ENCODE results near the gene ITPRIPL2. TPM values are rescaled to one million over a fixed set of nuclear protein-coding genes. Genes with fewer than 3 reads are reported as not detected.

The ITPRIPL2 gene
- total RNA-seq, 1 experiment from 2014 or later = 67.9 TPM

DNA sequence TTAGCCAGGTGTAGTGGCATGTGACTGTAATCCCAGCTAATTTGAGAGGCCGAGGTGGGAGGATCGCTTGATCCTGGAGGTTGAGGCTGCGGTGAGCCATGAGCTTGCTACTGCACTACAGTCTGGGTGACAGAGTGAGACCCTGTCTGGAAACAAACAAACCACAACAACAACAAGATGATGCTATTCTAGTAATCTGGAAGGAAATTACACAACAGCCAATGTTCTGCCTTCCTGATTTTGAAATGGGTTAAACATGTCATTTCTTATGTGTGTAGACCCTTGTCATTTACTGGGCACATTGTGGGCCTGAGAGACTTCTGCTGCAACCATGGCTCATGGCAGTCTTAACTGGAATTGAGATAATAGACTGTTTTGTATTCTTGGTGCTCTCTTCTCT, 40.4 kb upstream of the ITPRIPL2 start:
- POLR2A ChIA-PET = no interaction called here
- no peak for ATAC-seq

More for the DNA sequence above, 40.4 kb upstream of the ITPRIPL2 start:
- peaks cover 5% of the 10 kb centered on the region; the same call in 1 of the 2 replicates for H3K79me2 ChIP-seq (ENCODE audit: insufficient read depth, low read length)
- no peaks in the 10 kb centered on the region for H4K20me1 ChIP-seq (ENCODE audit: insufficient read depth)
- ChIA-PET CTCF (interaction anchor here (1.0 to 1.3 kb wide), 2 partner anchors 90 to 272 kb away, joined by 3 to 6 read pairs; partner anchors contain the start of genes ARL6IP1 and TMC7), RAD21 (ENCODE audit: low non-redundant PET in 1 of 2, low total read pairs in 2 of 2, uncharacterized antibody in 2 of 2, unreplicated experiment in 2 of 2) (no interaction called here)
- H3K4me2 ChIP-seq (ENCODE audit: low read length) = no peak overlapping the region
- no peak for DNase-seq (ENCODE audit: low read depth, low spot score)
- no peak overlapping the region for H2AFZ ChIP-seq (ENCODE audit: low read depth, low read length, poor library complexity, severe bottlenecking)
- no peaks in the 10 kb centered on the region for H3K9me3 ChIP-seq (ENCODE audit: control insufficient read depth in 1 of 2, insufficient read depth in 1 of 2, low read depth in 1 of 2, low read length in 2 of 2)
- peaks cover 0 to 6% of the 10 kb centered on the region in 2 experiments; a peak in 3 of 4 replicates for H3K4me1 ChIP-seq (ENCODE audit: control insufficient read depth in 1 of 2, insufficient read depth in 2 of 2, low read length in 2 of 2)
- 0 out of 4 replicates have a peak, but pooled peaks cover 0 to 3% of the 10 kb centered on the region in 2 experiments for H3K36me3 ChIP-seq (ENCODE audit: control insufficient read depth in 1 of 2, insufficient read depth in 2 of 2, low read length in 2 of 2)
- no peak for TF ChIP-seq TCF7L2 (IDR thresholded peaks at IDR 0.05; ENCODE audit: borderline replicate concordance, extremely low read depth, insufficient read depth, insufficient read length)
- TF ChIP-seq SIN3A (IDR thresholded peaks at IDR 0.05; ENCODE audit: low read depth) = no peak
- TF ChIP-seq, protein P1, sequence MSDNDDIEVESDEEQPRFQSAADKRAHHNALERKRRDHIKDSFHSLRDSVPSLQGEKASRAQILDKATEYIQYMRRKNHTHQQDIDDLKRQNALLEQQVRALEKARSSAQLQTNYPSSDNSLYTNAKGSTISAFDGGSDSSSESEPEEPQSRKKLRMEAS (IDR thresholded peaks at IDR 0.05) = no peak
- no peak for TF ChIP-seq EGR1 (IDR thresholded peaks at IDR 0.05; ENCODE audit: low read depth)
- TF ChIP-seq YY1 (IDR thresholded peaks at IDR 0.05; ENCODE audit: extremely low read depth, insufficient replicate concordance, low read depth, low read length) = no peak
- no peak for TF ChIP-seq POLR2AphosphoS5 (IDR thresholded peaks at IDR 0.05; ENCODE audit: low read depth, low read length)
- TF ChIP-seq EZH2phosphoT487 (IDR thresholded peaks at IDR 0.05; ENCODE audit: borderline replicate concordance) = no peak
- no peak for TF ChIP-seq ZFX (IDR thresholded peaks at IDR 0.05)
- TF ChIP-seq ZNF274 (IDR thresholded peaks at IDR 0.05; ENCODE audit: low read depth, low read length) = no peak
- TF ChIP-seq POLR2A (IDR thresholded peaks at IDR 0.05; ENCODE audit: borderline replicate concordance, extremely low read depth, insufficient read depth, insufficient read length) = no peak
- no peak for TF ChIP-seq JUND (IDR thresholded peaks at IDR 0.05)
- no peak for TF ChIP-seq ZBTB33 (IDR thresholded peaks at IDR 0.05; ENCODE audit: extremely low read depth, insufficient replicate concordance, low read length)
- TF ChIP-seq SP1 (IDR thresholded peaks at IDR 0.05; ENCODE audit: low read depth) = no peak
- TF ChIP-seq ELF1 (IDR thresholded peaks at IDR 0.05; ENCODE audit: borderline replicate concordance, low read depth) = no peak
- no peak for TF ChIP-seq CEBPB (IDR thresholded peaks at IDR 0.05; ENCODE audit: low read depth)
- TF ChIP-seq, protein P2, sequence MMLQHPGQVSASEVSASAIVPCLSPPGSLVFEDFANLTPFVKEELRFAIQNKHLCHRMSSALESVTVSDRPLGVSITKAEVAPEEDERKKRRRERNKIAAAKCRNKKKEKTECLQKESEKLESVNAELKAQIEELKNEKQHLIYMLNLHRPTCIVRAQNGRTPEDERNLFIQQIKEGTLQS (IDR thresholded peaks at IDR 0.05) = no peak
- no peaks in the 10 kb centered on the region for H3K27me3 ChIP-seq (ENCODE audit: insufficient read depth, low read length)
- no peak overlapping the region for H3K27ac ChIP-seq (ENCODE audit: low read depth, low read length)
- intact Hi-C loops (cut with micrococcal nuclease) = loop anchor here (2.0 kb wide), 1 partner anchor 273 kb away; the partner anchor contains the start of gene ARL6IP1
- H3K9me2 ChIP-seq (ENCODE audit: insufficient read depth) = no peaks in the 10 kb centered on the region
- no peak overlapping the region for H3K4me3 ChIP-seq (replicated peaks in 1 of 2; ENCODE audit: low read depth in 1 of 2, low read length in 2 of 2)
- BruUV-seq (replicated peaks) = no TSS peak
- H3K9ac ChIP-seq (ENCODE audit: low read length) = no peak overlapping the region

Measured in HCT116 (cell line).